Suprapubic skin (tissue), 4 donors: ENCODE results near the gene MRPL19. TPM values are rescaled to one million over a fixed set of nuclear protein-coding genes. Genes with fewer than 3 reads are reported as not detected.

Source experiments
- DNase-seq, 2 donors: peaks; one replicate each; pipeline ENCODE4 v3.0.0-alpha.2; 2019; ENCODE audit warnings: low spot score in 2 of 2
- H3K27ac ChIP-seq: fragments of 200-600 bp; sonication (generic); one replicate; pipeline ENCODE4 v1.5.1; 2019
- H3K27me3 ChIP-seq: fragments of 200-600 bp; sonication (generic); one replicate; pipeline ENCODE4 v1.5.1; 2019
- H3K36me3 ChIP-seq: fragments of 200-600 bp; sonication (generic); one replicate; pipeline ENCODE4 v1.5.1; 2019
- H3K4me1 ChIP-seq: fragments of 200-600 bp; sonication (generic); one replicate; pipeline ENCODE4 v1.5.1; 2019
- H3K4me3 ChIP-seq: fragments of 200-600 bp; sonication (generic); one replicate; pipeline ENCODE4 v1.5.1; 2019; ENCODE audit warnings: mild to moderate bottlenecking
- H3K9me3 ChIP-seq: fragments of 200-600 bp; sonication (generic); one replicate; pipeline ENCODE4 v1.5.1; 2019
- CTCF ChIP-seq, 2 donors: fragments of 200-600 bp in 1 of 2; fragments of 450-650 bp in 1 of 2; sonication (generic) in 1 of 2; IDR thresholded peaks; one replicate each; pipeline ENCODE4 v1.5.1; 2016 to 2019; ENCODE audit warnings: antibody characterized with exemption in 2 of 2, mild to moderate bottlenecking in 1 of 2, moderate library complexity in 1 of 2
- EP300 ChIP-seq: sonication (generic); formaldehyde crosslinking; IDR thresholded peaks from one replicate; pipeline ENCODE4 v1.6.1; 2017; ENCODE audit warnings: antibody characterized with exemption
- POLR2A ChIP-seq, 2 donors: fragments of 450-650 bp; IDR thresholded peaks; one replicate each; pipeline ENCODE4 v1.6.1; 2017; ENCODE audit warnings: antibody characterized with exemption in 2 of 2, mild to moderate bottlenecking in 2 of 2, moderate library complexity in 2 of 2
- POLR2AphosphoS5 ChIP-seq, 3 donors: sonication (generic); formaldehyde crosslinking; IDR thresholded peaks; one replicate each; pipeline ENCODE4 v1.6.1; 2017; ENCODE audit warnings: antibody characterized with exemption in 3 of 3
- WGBS: methylation state at CpG from one replicate; pipeline ENCODE4 v1.1.5; 2018; 5-methylcytosine and 5-hydroxymethylcytosine counted together
- total RNA-seq, 4 donors: library from RNA; depleted of rRNA; stranded (reverse); fragments of >200 nt; gene quantifications; one replicate each; pipeline ENCODE4 v1.1.0, GENCODE V29; 2016

The MRPL19 gene
- total RNA-seq, 4 donors from 2014 or later = 24.6 to 44.5 (median 27.5) TPM

- DNase-seq = no peak
- 0% methylated on average over 4 of the region's 4 CpGs for WGBS
These were observed 18.6 kb upstream of the MRPL19 start for GRCh38 chr2:75627902-75628504.

GRCh38 chr2:75632091-75632701 lies 14.4 kb upstream of the MRPL19 start:
- Histone ChIP-seq H3K27me3 (no peaks in the 10 kb centered on the region), H3K27ac (no peak overlapping the region), H3K4me3 (no peak overlapping the region), H3K4me1 (no peaks in the 10 kb centered on the region), H3K9me3 (no peaks in the 10 kb centered on the region), H3K36me3 (no peaks in the 10 kb centered on the region)
- 57% methylated on average over 5 of the region's 5 CpGs for WGBS
- no peak for DNase-seq
- no peak for TF ChIP-seq CTCF (IDR thresholded peaks at IDR 0.05)
- TF ChIP-seq EP300 = no peak
- TF ChIP-seq POLR2A (IDR thresholded peaks at IDR 0.05) = no peak
- no peak for TF ChIP-seq POLR2AphosphoS5 (IDR thresholded peaks at IDR 0.05)

More at GRCh38 chr2:75627902-75628504, 18.6 kb upstream of the MRPL19 start:
- no peak for TF ChIP-seq EP300
- no peak for TF ChIP-seq POLR2A (IDR thresholded peaks at IDR 0.05)
- no peak for TF ChIP-seq POLR2AphosphoS5 (IDR thresholded peaks at IDR 0.05)
- TF ChIP-seq CTCF (IDR thresholded peaks at IDR 0.05) = peak; percentile 48 to 83
- H3K27me3 ChIP-seq = no peaks in the 10 kb centered on the region
- no peak overlapping the region for H3K4me3 ChIP-seq
- no peaks in the 10 kb centered on the region for H3K4me1 ChIP-seq
- no peaks in the 10 kb centered on the region for H3K9me3 ChIP-seq
- H3K27ac ChIP-seq = no peak overlapping the region
- H3K36me3 ChIP-seq = no peaks in the 10 kb centered on the region

GRCh38 chr2:75632813-75633212 lies 13.8 kb upstream of the MRPL19 start:
- no peak for TF ChIP-seq CTCF (IDR thresholded peaks at IDR 0.05)
- no peak for TF ChIP-seq POLR2AphosphoS5 (IDR thresholded peaks at IDR 0.05)
- TF ChIP-seq POLR2A (IDR thresholded peaks at IDR 0.05) = no peak
- TF ChIP-seq EP300 = no peak
- H3K4me1 ChIP-seq = no peaks in the 10 kb centered on the region
- WGBS = 53% methylated on average over 1 of the region's 1 CpG
- H3K4me3 ChIP-seq = no peak overlapping the region
- H3K27me3 ChIP-seq = no peaks in the 10 kb centered on the region
- no peak for DNase-seq
- no peaks in the 10 kb centered on the region for H3K36me3 ChIP-seq
- no peaks in the 10 kb centered on the region for H3K9me3 ChIP-seq
- no peak overlapping the region for H3K27ac ChIP-seq

GRCh38 chr2:75633620-75634019 lies 13.0 kb upstream of the MRPL19 start:
- H3K27ac ChIP-seq = no peak overlapping the region
- 64% methylated on average over 3 of the region's 3 CpGs for WGBS

More at GRCh38 chr2:75633620-75634019, 13.0 kb upstream of the MRPL19 start:
- H3K27me3 ChIP-seq = no peaks in the 10 kb centered on the region
- no peak for DNase-seq
- H3K36me3 ChIP-seq = no peaks in the 10 kb centered on the region
- TF ChIP-seq POLR2A (IDR thresholded peaks at IDR 0.05) = no peak
- no peak for TF ChIP-seq POLR2AphosphoS5 (IDR thresholded peaks at IDR 0.05)
- no peak for TF ChIP-seq EP300
- TF ChIP-seq CTCF (IDR thresholded peaks at IDR 0.05) = no peak
- no peaks in the 10 kb centered on the region for H3K9me3 ChIP-seq
- no peak overlapping the region for H3K4me3 ChIP-seq
- H3K4me1 ChIP-seq = no peaks in the 10 kb centered on the region
